GM12878 (cell line): ENCODE measurements around the gene AQP2. TPM values are rescaled to one million over a fixed set of nuclear protein-coding genes. Genes with fewer than 3 reads are reported as not detected.

Experiments used
- ATAC-seq: fragments of 200-7000 bp; cut with Tn5 transposase; 3 replicates; pipeline ENCODE4 v1.9.1; 2020; ENCODE audit warnings: mild to moderate bottlenecking, moderate library complexity
- BruUV-seq: library from RNA; stranded (reverse); fragments of 400-500 nt; replicated peaks from 2 replicates; lab custom pipeline; 2021; lab: Mats Ljungman, UMichigan
- CTCF ChIA-PET: fragments of 300-600 bp; sonication (Branson Sonifier 250); formaldehyde crosslinking; extraction: SDS; loops from one replicate; lab custom pipeline; 2021; ENCODE audit warnings: inconsistent platforms; lab: Yijun Ruan, JAX
- POLR2A ChIA-PET: fragments of 350-600 bp; formaldehyde crosslinking; extraction: SDS; loops from one replicate; lab custom pipeline; 2021; ENCODE audit warnings: inconsistent platforms; lab: Charles Lee
- RAD21 ChIA-PET: fragments of 300-600 bp; sonication (Branson Sonifier 250); formaldehyde crosslinking; loops from one replicate; lab custom pipeline; 2023; ENCODE audit warnings: antibody characterized with exemption; ENCODE audit not compliant: unreplicated experiment; lab: Charles Lee
- SMC1A ChIA-PET: fragments of 300-600 bp; sonication (Branson Sonifier 250); formaldehyde crosslinking; loops from one replicate; lab custom pipeline; 2023; ENCODE audit not compliant: unreplicated experiment, uncharacterized antibody; lab: Charles Lee
- DNase-seq: peaks from one replicate; pipeline ENCODE4 v3.0.0-alpha.2; 2011; ENCODE audit warnings: low read depth, low spot score
- FAIRE-seq: peaks from 3 replicates; lab custom pipeline; 2011; peaks lifted over from hg19 to GRCh38; lab: Jason Lieb, UNC
- H2AFZ ChIP-seq: 2 replicates; pipeline ENCODE4 v1.6.0; 2011; ENCODE audit warnings: low read depth, low read length, control low read depth; ENCODE audit not compliant: control insufficient read depth
- H3K27ac ChIP-seq: 2 replicates; pipeline ENCODE4 v1.5.1; 2011; ENCODE audit warnings: control low read depth; ENCODE audit not compliant: control insufficient read depth, insufficient read depth
- H3K27me3 ChIP-seq, 2 experiments: replicated peaks in 1 of 2; 2 replicates each; pipeline versions ENCODE4 v1.6.0 to v1.6.1; 2011; ENCODE audit warnings: low read length in 1 of 2; ENCODE audit not compliant: control insufficient read depth in 2 of 2, insufficient read depth in 2 of 2
- H3K36me3 ChIP-seq, 2 experiments: 2 replicates each; pipeline ENCODE4 v1.5.1; 2011; ENCODE audit warnings: low read length in 1 of 2; ENCODE audit not compliant: control insufficient read depth in 2 of 2, insufficient read depth in 2 of 2
- H3K4me1 ChIP-seq: 2 replicates; pipeline ENCODE4 v1.6.1; 2011; ENCODE audit warnings: mild to moderate bottlenecking, low read length, moderate library complexity, mixed read lengths; ENCODE audit not compliant: control insufficient read depth, insufficient read depth
- H3K4me2 ChIP-seq: 2 replicates; pipeline ENCODE4 v1.6.0; 2011; ENCODE audit warnings: control low read depth; ENCODE audit not compliant: control insufficient read depth, insufficient read depth
- H3K4me3 ChIP-seq: fragments of 200-600 bp; sonication (generic); 2 replicates; pipeline ENCODE4 v1.5.1; 2016
- H3K79me2 ChIP-seq: 2 replicates; pipeline ENCODE4 v1.6.0; 2011; ENCODE audit warnings: low read length; ENCODE audit not compliant: control insufficient read depth, insufficient read depth
- H3K9ac ChIP-seq: 2 replicates; pipeline ENCODE4 v1.8.0; 2011; ENCODE audit warnings: low read length, control low read depth, mixed read lengths; ENCODE audit not compliant: control insufficient read depth, insufficient read depth
- H3K9me3 ChIP-seq: replicated peaks from 3 replicates; pipeline ENCODE4 v1.5.1; 2011; ENCODE audit warnings: mild to moderate bottlenecking, low read length; ENCODE audit not compliant: control insufficient read depth, insufficient read depth
- H4K20me1 ChIP-seq: 2 replicates; pipeline ENCODE4 v1.6.0; 2011; ENCODE audit not compliant: control insufficient read depth, insufficient read depth
- ASH2L ChIP-seq: fragments of 300-600, 200-600 bp; sonication (generic); IDR thresholded peaks from 2 replicates; pipeline ENCODE4 v1.6.1; 2017; ENCODE audit warnings: low read depth, mild to moderate bottlenecking, borderline replicate concordance
- BHLHE40 ChIP-seq, 2 experiments: fragments of 450-650 bp in 1 of 2; IDR thresholded peaks; 2 replicates each; pipeline ENCODE4 v1.6.1; 2011 to 2017; ENCODE audit warnings: low read depth in 2 of 2, borderline replicate concordance in 1 of 2, improper control_type of control experiment in 1 of 2, low read length in 1 of 2, mild to moderate bottlenecking in 1 of 2
- FOS ChIP-seq: IDR thresholded peaks from 3 replicates; pipeline ENCODE4 v1.6.1; 2011; ENCODE audit warnings: borderline replicate concordance; ENCODE audit not compliant: insufficient read length; ENCODE audit errors: extremely low read depth
- HDAC2 ChIP-seq: fragments of 200-600 bp; sonication (generic); IDR thresholded peaks from 2 replicates; pipeline ENCODE4 v1.6.1; 2017
- IRF5 ChIP-seq: fragments of 450-650 bp; IDR thresholded peaks from 2 replicates; pipeline ENCODE4 v1.6.1; 2017; ENCODE audit warnings: borderline replicate concordance
- MYC ChIP-seq: IDR thresholded peaks from 2 replicates; pipeline ENCODE4 v1.6.1; 2011; ENCODE audit warnings: mild to moderate bottlenecking, low read length, moderate library complexity, inconsistent platforms; ENCODE audit not compliant: insufficient read depth, insufficient replicate concordance, insufficient read length, severe bottlenecking
- NRF1 ChIP-seq: conservative IDR thresholded peaks from 2 replicates; pipeline ENCODE4 v1.6.1; 2011; ENCODE audit warnings: mild to moderate bottlenecking, low read depth, low read length, improper control_type of control experiment
- RB1 ChIP-seq: fragments of 450-650 bp; formaldehyde crosslinking; IDR thresholded peaks from 2 replicates; pipeline ENCODE4 v1.6.1; 2017; ENCODE audit warnings: mild to moderate bottlenecking, borderline replicate concordance
- TCF12 ChIP-seq: IDR thresholded peaks from 2 replicates; pipeline ENCODE4 v1.6.1; 2011; ENCODE audit warnings: low read depth, mild to moderate bottlenecking, low read length
- TCF3 ChIP-seq: IDR thresholded peaks from 2 replicates; pipeline ENCODE4 v1.6.1; 2012; ENCODE audit warnings: low read depth, mild to moderate bottlenecking, low read length, borderline replicate concordance; ENCODE audit not compliant: insufficient read depth
- YY1 ChIP-seq: IDR thresholded peaks from 2 replicates; pipeline ENCODE4 v1.6.1; 2011; ENCODE audit warnings: low read depth, mild to moderate bottlenecking, low read length
- ZBTB4 ChIP-seq: fragments of 450-650 bp; formaldehyde crosslinking; IDR thresholded peaks from 2 replicates; pipeline ENCODE4 v1.4.0; 2022; ENCODE audit warnings: mild to moderate bottlenecking, moderate library complexity
- ZBTB40 ChIP-seq: fragments of 450-650 bp; IDR thresholded peaks from 2 replicates; pipeline ENCODE4 v1.6.1; 2016; ENCODE audit warnings: mild to moderate bottlenecking, moderate library complexity, borderline replicate concordance
- WGBS: methylation state at CpG from one replicate; pipeline ENCODE4 v1.1.6; 2016; ENCODE audit warnings: low lambda C conversion rate; ENCODE audit not compliant: insufficient replicate concordance, insufficient coverage; ENCODE audit errors: missing lambda C conversion rate; 5-methylcytosine and 5-hydroxymethylcytosine counted together
- in situ Hi-C: fragments of 300-500 bp; cut with MboI; formaldehyde crosslinking; loops from 9 replicates; pipeline ENCODE4 v1.14.3; 2018; ENCODE audit warnings: mixed read lengths
- intact Hi-C: fragments of 100-400 bp; cut with micrococcal nuclease; formaldehyde crosslinking; loops from one replicate; pipeline ENCODE4 v1.14.2; 2022; ENCODE audit not compliant: unreplicated experiment
- polyA plus RNA-seq, 11 experiments: library from polyadenylated mRNA; depleted of rRNA in 4 of 11; unstranded in 6 of 11; stranded (reverse) in 5 of 11; fragments of >200 nt; fragmentation: Nextera tagmentation in 4 of 11; fragmentation: Illumina TruSeq in 1 of 11; extraction: Ambion mirVana in 4 of 11; extraction: Trizol in 1 of 11; gene quantifications; 1 replicate in 1 of 11; 2 replicates in 10 of 11; pipeline versions ENCODE4 v1.2.1 to v1.2.3, GENCODE V29; 2011 to 2016; ENCODE audit warnings: inconsistent platforms in 2 of 11, missing spikeins in 2 of 11, low read depth in 1 of 11
- total RNA-seq, 4 experiments: library from RNA; depleted of rRNA in 3 of 4; stranded (reverse); fragments of >200 nt in 3 of 4; fragmentation: Illumina TruSeq in 1 of 4; extraction: Trizol in 1 of 4; gene quantifications; 2 replicates each; pipeline versions ENCODE4 v1.2.1 to v1.2.3, GENCODE V29; 2013 to 2021

Gene AQP2
- total and polyA plus RNA-seq, 10 of the 15 experiments (the other 5 are each of a cell fraction or from before 2014, with no cell fraction given), result not detected

DNA sequence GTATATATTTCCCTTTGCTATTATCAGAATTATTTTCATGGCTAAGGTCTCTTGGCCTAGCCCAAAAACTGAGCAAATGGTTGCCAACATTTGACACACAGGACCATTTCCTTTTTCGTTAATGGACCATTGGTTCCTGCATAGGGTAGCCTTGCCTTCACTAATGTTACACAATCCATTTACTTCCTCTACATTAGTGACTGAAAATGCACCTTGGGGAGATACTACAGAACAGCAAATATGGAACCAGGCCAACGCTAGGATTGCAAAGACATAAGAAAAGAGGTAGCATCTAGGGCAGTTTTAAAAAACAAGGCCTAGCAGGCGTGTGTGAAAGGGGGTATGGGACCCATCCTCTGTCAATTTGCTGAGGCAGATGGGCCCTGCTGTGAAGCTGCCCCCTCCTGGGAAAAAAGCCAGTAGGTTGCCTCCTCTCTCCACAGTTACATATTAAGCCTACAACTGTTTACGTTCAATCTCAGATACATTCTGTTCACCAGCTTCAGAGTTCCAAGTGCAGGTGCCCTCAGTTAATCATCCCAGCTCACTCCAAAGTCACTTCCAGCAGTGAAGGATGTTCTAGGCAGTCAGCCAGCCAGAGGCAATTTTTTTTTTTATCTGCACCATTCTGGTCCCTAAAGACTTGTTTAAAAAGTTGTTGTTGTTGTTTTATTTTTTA lies 37.2 kb downstream of the AQP2 start:
- intact Hi-C loops (loop anchor here (1.0 kb wide), 1 partner anchor 13 kb away; no protein-coding TSS in a partner anchor), in situ Hi-C loops (no loop called here)
- Histone ChIP-seq H3K27ac (no peak overlapping the region), H2AFZ (no peak overlapping the region), H3K79me2 (no peaks in the 10 kb centered on the region), H3K4me1 (no peaks in the 10 kb centered on the region), H3K9ac (no peak overlapping the region), H3K27me3 (no peaks in the 10 kb centered on the region), H3K4me3 (no peak overlapping the region), H3K4me2 (no peak overlapping the region), H3K9me3 (no peaks in the 10 kb centered on the region), H3K36me3 (peaks cover 5 to 31% of the 10 kb centered on the region in 2 experiments), H4K20me1 (no peaks in the 10 kb centered on the region)
- 93% methylated on average over 4 of the region's 4 CpGs for WGBS
- DNase-seq, result no peak
- FAIRE-seq, result no peak
- ChIA-PET CTCF (no interaction called here), RAD21 (no interaction called here), POLR2A (interaction anchor here (1.1 kb wide), 1 partner anchor 16 kb away, joined by 3 read pairs; no protein-coding TSS in a partner anchor), SMC1A (no interaction called here)
- no peak for ATAC-seq
- no TSS peak for BruUV-seq
- TF ChIP-seq IRF5, result no peak
- TF ChIP-seq NRF1, result no peak
- TF ChIP-seq HDAC2, result no peak
- TF ChIP-seq FOS, result no peak
- TF ChIP-seq MYC, result no peak
- TF ChIP-seq TCF3, result no peak
- TF ChIP-seq YY1, result no peak
- no peak for TF ChIP-seq ZBTB4 (CRISPR knock-in tag)
- TF ChIP-seq ZBTB40, result no peak
- TF ChIP-seq TCF12, result no peak
- no peak for TF ChIP-seq RB1
- TF ChIP-seq ASH2L, result no peak
- TF ChIP-seq BHLHE40 (IDR thresholded peaks at IDR 0.05; ENCODE audit: borderline replicate concordance in 1 of 2, low read depth in 2 of 2, low read length in 1 of 2), result no peak
